ENCODE results near the gene ERC1.

Gene ERC1

GRCh38 chr12:1527789-1528188, 536.8 kb downstream of the ERC1 start:
- no peak for DNase-seq

- DNase-seq: no peak
These were observed 537.8 kb downstream of the ERC1 start for GRCh38 chr12:1528791-1529190.

- DNase-seq: no peak
These were observed 538.3 kb downstream of the ERC1 start for GRCh38 chr12:1529228-1529861.

- no peak for DNase-seq
These were observed 539.0 kb downstream of the ERC1 start for GRCh38 chr12:1529862-1530591.

GRCh38 chr12:1530592-1531152, 539.6 kb downstream of the ERC1 start:
- DNase-seq: no peak

- no peak for DNase-seq
These were observed 540.2 kb downstream of the ERC1 start for GRCh38 chr12:1531153-1531653.

GRCh38 chr12:1531654-1532374, 540.8 kb downstream of the ERC1 start:
- DNase-seq: no peak

GRCh38 chr12:1532375-1533165, 541.5 kb downstream of the ERC1 start:
- DNase-seq: peak; percentile 48

- no peak for DNase-seq
These were observed 542.2 kb downstream of the ERC1 start for GRCh38 chr12:1533205-1533601.

- no peak for DNase-seq
These were observed 542.7 kb downstream of the ERC1 start for GRCh38 chr12:1533602-1534304.

GRCh38 chr12:1534748-1535147, 543.7 kb downstream of the ERC1 start:
- DNase-seq: no peak

- no peak for DNase-seq
These were observed 545.8 kb downstream of the ERC1 start for GRCh38 chr12:1536817-1537216.

GRCh38 chr12:1539135-1539534, 548.1 kb downstream of the ERC1 start:
- no peak for DNase-seq

GRCh38 chr12:1540690-1541089, 549.7 kb downstream of the ERC1 start:
- DNase-seq: no peak

- DNase-seq: no peak
These were observed 551.6 kb downstream of the ERC1 start for GRCh38 chr12:1542599-1542998.

GRCh38 chr12:1544996-1545700, 554.1 kb downstream of the ERC1 start:
- DNase-seq: peak; percentile 20
